ENCODE measurements around the gene GABRD. TPM values are rescaled to one million over a fixed set of nuclear protein-coding genes. Genes with fewer than 3 reads are reported as not detected.
A peak's percentile ranks its signal among the peaks of the same experiment; 100 is the strongest.

The GABRD gene
- total RNA-seq, 1 experiment from 2014 or later, result 15.6 TPM

GRCh38 chr1:2020310-2020655 is 1.1 kb downstream of the GABRD start:
- no peaks in the 10 kb centered on the region for H3K36me3 ChIP-seq (ENCODE audit: control insufficient read depth in 1 of 2, insufficient read depth in 2 of 2, low read length in 2 of 2)
- H3K4me1 ChIP-seq (ENCODE audit: control insufficient read depth in 1 of 2, insufficient read depth in 2 of 2, low read length in 2 of 2), result peaks cover 3 to 16% of the 10 kb centered on the region in 2 experiments; a peak in 3 of 4 replicates
- DNase-seq (ENCODE audit: low read depth, low spot score) (no peak), ATAC-seq (no peak)
- no peak overlapping the region for H3K4me3 ChIP-seq (replicated peaks in 1 of 2; ENCODE audit: low read depth in 1 of 2, low read length in 2 of 2)
- H3K9me3 ChIP-seq (ENCODE audit: control insufficient read depth in 1 of 2, insufficient read depth in 1 of 2, low read depth in 1 of 2, low read length in 2 of 2), result no peaks in the 10 kb centered on the region
- H3K27ac ChIP-seq (ENCODE audit: low read depth, low read length), result no peak overlapping the region
- intact Hi-C loops (cut with micrococcal nuclease), result no loop called here
- H3K9ac ChIP-seq (ENCODE audit: low read length), result no peak overlapping the region
- H3K9me2 ChIP-seq (ENCODE audit: insufficient read depth), result no peaks in the 10 kb centered on the region
- BruUV-seq (replicated peaks), result no TSS peak
- peak overlapping the region; percentile 67; the same call in 1 of the 2 replicates for H3K4me2 ChIP-seq (ENCODE audit: low read length)
- ChIA-PET RAD21 (ENCODE audit: low non-redundant PET in 1 of 2, low total read pairs in 2 of 2, uncharacterized antibody in 2 of 2, unreplicated experiment in 2 of 2) (no interaction called here), POLR2A (no interaction called here), CTCF (interaction anchor here (1.0 kb wide), 1 partner anchor 24 kb away, joined by 3 read pairs; no protein-coding TSS in a partner anchor)
- no peaks in the 10 kb centered on the region for H4K20me1 ChIP-seq (ENCODE audit: insufficient read depth)
- H3K27me3 ChIP-seq (ENCODE audit: insufficient read depth, low read length), result no peaks in the 10 kb centered on the region
- TF ChIP-seq EZH2phosphoT487 (IDR thresholded peaks at IDR 0.05; ENCODE audit: borderline replicate concordance), result no peak
- no peak for TF ChIP-seq POLR2AphosphoS5 (IDR thresholded peaks at IDR 0.05; ENCODE audit: low read depth, low read length)
- no peak for TF ChIP-seq JUND (IDR thresholded peaks at IDR 0.05)
- no peak for TF ChIP-seq ELF1 (IDR thresholded peaks at IDR 0.05; ENCODE audit: borderline replicate concordance, low read depth)
- no peak for TF ChIP-seq SP1 (IDR thresholded peaks at IDR 0.05; ENCODE audit: low read depth)
- TF ChIP-seq, protein P1, sequence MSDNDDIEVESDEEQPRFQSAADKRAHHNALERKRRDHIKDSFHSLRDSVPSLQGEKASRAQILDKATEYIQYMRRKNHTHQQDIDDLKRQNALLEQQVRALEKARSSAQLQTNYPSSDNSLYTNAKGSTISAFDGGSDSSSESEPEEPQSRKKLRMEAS (IDR thresholded peaks at IDR 0.05), result no peak
- no peak for TF ChIP-seq ZNF274 (IDR thresholded peaks at IDR 0.05; ENCODE audit: low read depth, low read length)
- TF ChIP-seq EZH2 (IDR thresholded peaks at IDR 0.05), result no peak
- TF ChIP-seq, protein P2, sequence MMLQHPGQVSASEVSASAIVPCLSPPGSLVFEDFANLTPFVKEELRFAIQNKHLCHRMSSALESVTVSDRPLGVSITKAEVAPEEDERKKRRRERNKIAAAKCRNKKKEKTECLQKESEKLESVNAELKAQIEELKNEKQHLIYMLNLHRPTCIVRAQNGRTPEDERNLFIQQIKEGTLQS (IDR thresholded peaks at IDR 0.05), result no peak
- no peak for TF ChIP-seq POLR2A (IDR thresholded peaks at IDR 0.05; ENCODE audit: borderline replicate concordance, extremely low read depth, insufficient read depth, insufficient read length)
- TF ChIP-seq YY1 (IDR thresholded peaks at IDR 0.05; ENCODE audit: extremely low read depth, insufficient replicate concordance, low read depth, low read length), result no peak
- no peak for TF ChIP-seq CEBPB (IDR thresholded peaks at IDR 0.05; ENCODE audit: low read depth)
- TF ChIP-seq, protein P3, sequence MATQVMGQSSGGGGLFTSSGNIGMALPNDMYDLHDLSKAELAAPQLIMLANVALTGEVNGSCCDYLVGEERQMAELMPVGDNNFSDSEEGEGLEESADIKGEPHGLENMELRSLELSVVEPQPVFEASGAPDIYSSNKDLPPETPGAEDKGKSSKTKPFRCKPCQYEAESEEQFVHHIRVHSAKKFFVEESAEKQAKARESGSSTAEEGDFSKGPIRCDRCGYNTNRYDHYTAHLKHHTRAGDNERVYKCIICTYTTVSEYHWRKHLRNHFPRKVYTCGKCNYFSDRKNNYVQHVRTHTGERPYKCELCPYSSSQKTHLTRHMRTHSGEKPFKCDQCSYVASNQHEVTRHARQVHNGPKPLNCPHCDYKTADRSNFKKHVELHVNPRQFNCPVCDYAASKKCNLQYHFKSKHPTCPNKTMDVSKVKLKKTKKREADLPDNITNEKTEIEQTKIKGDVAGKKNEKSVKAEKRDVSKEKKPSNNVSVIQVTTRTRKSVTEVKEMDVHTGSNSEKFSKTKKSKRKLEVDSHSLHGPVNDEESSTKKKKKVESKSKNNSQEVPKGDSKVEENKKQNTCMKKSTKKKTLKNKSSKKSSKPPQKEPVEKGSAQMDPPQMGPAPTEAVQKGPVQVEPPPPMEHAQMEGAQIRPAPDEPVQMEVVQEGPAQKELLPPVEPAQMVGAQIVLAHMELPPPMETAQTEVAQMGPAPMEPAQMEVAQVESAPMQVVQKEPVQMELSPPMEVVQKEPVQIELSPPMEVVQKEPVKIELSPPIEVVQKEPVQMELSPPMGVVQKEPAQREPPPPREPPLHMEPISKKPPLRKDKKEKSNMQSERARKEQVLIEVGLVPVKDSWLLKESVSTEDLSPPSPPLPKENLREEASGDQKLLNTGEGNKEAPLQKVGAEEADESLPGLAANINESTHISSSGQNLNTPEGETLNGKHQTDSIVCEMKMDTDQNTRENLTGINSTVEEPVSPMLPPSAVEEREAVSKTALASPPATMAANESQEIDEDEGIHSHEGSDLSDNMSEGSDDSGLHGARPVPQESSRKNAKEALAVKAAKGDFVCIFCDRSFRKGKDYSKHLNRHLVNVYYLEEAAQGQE (IDR thresholded peaks at IDR 0.05; ENCODE audit: low read depth), result no peak
- TF ChIP-seq ZBTB33 (IDR thresholded peaks at IDR 0.05; ENCODE audit: extremely low read depth, insufficient replicate concordance, low read length), result no peak
- no peak overlapping the region for H2AFZ ChIP-seq (ENCODE audit: low read depth, low read length, poor library complexity, severe bottlenecking)
- H3K79me2 ChIP-seq (ENCODE audit: insufficient read depth, low read length), result no peaks in the 10 kb centered on the region
